HG03565 (cell line): ENCODE data around the gene CFAP61.
"Not testable (repeated sequence)": the region's sequence is repeated elsewhere in the genome, so short reads cannot be mapped to it uniquely, and the experiment has no call there.

Source experiments
- ATAC-seq: cut with Tn5 transposase; IDR thresholded peaks from one replicate; pipeline ENCODE4 v1.9.1; 2021; ENCODE audit warnings: mild to moderate bottlenecking, moderate library complexity; ENCODE audit not compliant: unreplicated experiment

The CFAP61 gene

DNA sequence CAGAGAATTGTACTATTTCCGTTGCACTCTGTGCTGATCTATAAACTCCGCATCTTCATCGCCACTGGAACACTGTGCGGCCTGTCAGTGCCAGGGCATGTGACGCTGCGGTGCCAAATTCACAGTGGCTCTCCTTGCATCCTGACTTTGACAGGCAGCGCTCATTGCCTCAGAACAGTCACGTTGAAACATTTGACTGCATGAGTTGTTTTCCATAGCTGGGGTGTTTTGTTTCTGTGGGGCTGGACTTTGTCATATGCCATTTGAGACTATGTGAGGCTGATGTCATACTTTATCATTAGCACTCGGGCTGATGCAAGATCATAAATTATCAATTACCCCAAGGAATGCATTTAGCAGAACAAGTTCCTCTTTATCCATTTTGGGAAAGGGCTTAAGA, 32.7 kb downstream of the CFAP61 start:
- no peak for ATAC-seq

DNA sequence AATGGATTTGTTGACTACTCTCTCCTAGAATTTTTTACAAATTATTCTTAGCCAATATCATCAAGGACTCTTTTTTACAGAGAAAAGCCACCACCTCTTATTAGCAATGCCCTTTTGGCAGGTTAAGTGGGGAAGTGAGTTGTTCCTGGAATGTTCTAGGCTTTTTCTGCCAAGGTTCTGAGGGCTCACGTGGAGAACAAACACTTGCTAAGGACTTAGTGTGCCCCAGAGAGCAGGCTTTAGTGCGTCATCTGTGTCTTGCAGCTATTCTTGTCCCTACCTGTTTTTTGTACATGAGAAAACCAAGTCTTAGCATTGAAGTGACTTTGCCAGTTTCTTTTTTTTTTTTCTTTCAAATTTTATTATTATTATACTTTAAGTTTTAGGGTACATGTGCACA, 33.5 kb downstream of the CFAP61 start:
- ATAC-seq: no peak

DNA sequence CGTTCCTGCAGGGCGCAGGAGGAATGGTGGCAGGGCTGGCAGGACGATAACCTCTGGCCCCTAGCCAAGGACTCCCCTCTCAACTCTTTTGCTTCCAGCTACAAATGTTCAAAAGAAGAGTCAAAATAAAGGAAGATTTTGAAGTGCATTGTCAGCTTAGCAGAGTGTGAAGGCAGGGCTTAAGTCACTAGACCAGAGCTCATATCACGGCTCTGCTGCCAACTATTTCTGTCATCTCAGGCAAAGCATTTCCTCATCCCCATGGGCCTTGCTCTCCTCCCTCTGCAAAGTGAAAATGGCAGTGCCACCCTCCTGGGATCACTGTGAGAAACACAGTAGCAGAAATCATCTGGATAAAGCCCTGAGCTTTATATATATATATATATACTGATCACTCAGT, 36.7 kb downstream of the CFAP61 start:
- no peak for ATAC-seq

DNA sequence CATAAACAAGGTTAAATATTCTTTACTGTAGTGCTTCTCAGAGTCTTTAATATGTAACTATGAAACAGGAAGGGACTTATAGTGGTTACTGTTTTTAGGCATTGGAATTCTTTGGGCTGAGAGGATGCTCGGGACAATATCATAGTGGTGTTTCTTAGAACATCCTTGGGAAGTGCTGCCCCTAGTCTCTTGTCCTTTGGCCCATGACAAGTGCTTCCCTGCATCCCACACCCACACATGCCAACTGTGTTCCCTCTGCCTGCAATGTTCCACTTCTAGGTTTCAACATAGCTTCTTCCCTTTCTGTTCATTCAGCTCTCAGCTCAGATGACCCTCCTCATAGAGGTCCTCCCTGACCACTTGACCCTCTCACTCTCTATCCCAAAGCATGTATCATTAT, 37.6 kb downstream of the CFAP61 start:
- no peak for ATAC-seq

DNA sequence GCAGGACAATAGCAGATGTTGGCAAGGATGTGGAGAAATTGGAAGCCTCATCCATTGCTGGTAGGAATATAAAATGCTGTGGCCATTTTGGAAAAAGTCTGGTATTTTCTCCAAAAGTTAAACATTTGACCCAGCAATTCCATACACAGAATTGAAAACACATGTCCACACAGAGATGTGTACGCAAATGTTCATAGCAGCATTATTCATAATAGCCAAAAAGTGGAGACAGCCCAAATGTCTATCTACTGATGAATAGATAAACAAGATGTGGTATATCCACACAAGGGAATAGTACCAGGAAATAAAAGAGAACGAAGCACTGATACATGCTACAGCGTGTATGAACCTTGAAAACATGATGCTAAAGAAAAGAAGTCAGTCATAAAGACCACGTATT, 40.5 kb downstream of the CFAP61 start:
- ATAC-seq: no peak

DNA sequence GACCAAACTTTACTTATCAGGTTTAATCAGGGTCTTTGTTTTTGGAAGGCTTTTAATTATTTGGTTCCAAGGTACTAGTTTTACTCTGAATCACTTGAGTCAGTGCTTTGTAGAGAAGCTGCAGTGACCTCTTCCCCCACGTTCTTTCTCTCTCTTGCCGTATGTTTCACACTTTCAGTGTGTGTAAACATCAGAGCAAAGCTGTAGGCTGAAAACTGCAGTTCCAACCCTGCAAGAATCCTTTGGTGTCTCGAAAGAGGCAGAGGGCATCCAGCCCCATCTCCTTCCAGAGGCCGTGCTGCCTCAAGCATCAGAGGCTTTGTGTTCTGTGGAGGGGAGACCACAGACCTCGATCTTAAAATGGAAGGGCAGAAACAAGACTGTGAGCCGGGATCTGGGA, 42.1 kb downstream of the CFAP61 start:
- no peak for ATAC-seq

DNA sequence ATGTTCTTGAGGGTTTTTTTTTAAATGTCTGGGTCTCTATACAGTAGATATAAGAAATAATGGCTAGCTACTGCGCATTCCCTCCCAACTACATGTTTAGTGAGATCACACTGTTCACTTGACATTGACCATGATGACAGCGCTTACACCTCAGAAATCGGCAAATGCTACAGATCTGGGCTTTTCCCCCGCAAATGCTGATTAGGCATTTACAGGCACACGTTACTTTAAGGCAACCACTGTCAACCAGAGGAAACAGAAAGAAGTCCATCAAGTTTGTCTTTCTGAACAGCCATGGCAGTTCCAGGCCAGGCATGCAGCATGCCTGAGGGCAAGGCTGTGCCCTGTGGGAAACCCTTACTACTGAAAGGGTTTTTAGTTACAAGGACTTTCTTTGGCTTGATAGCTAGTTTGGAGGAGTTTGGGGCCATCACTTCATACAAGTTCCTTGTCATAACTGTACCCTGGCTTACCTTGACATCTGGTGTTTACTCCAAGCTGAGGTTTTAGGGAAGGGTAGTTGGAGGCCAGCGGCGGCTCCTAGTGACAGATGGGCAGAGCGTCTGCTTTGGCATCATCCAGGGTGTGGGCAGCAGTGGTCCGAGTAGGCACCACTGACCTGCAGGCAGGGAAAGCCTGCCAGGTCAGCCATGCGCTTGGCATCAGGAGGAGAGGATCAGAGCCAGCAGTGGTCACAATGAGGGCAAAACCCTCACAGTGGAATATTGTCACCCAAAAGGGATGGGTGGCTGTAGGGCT, 43.0 kb downstream of the CFAP61 start:
- no peak for ATAC-seq

DNA sequence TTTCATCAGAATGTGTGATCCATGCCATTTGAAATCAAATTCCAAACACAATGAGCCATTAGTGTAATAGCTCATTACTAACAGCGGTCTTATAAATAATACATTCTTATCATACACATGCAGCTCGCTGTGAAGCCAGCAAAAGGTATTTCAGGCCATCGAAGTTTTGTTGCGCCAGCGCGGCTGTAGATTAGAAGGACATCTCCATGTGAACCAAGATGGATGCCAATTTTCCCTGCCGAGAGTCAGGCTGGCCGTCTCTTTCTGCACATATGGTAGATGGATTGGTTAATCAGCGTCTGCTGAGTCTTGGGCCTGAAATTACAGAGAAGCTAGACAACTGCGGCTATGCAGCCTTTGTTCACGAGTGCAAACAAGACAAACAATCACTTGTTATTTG, 44.1 kb downstream of the CFAP61 start:
- ATAC-seq: no peak

DNA sequence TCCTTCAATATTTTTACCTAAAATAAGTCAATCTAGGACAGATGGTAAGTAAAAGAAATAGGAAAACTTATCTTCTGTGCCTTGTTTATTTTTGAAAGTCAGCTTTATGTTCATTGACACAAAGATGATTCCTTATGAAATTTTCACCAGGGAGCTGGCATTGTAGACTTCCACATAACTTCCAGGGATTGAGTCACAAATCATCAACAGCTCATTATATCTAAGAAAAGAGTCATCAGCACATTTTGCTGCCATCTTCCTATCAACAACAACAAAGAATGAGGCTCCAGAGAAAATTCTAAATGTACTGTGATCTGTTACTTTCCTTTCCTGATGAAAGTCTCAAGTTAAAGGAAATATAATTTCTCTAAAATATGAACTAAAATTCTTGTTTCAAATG, 48.5 kb downstream of the CFAP61 start:
- ATAC-seq: no peak

DNA sequence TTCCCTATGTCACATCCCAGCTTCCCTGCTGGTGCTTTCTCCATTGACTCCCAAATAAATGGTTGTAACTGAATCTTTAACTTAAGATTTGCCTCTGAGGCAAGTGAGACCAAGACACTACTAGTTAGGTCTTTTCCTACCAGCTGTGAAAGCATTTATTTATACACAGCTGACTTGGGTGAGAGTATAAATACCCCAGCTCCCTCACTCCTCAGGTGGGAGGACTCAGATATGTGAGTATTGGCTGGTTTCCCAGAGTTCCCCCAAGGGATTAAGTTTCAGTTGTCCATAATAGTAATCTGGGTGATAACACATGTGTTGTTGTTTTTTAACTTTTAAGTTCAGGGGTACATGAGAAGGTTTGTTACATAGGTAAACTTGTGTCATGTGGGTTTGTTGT, 49.8 kb downstream of the CFAP61 start:
- ATAC-seq: no peak

DNA sequence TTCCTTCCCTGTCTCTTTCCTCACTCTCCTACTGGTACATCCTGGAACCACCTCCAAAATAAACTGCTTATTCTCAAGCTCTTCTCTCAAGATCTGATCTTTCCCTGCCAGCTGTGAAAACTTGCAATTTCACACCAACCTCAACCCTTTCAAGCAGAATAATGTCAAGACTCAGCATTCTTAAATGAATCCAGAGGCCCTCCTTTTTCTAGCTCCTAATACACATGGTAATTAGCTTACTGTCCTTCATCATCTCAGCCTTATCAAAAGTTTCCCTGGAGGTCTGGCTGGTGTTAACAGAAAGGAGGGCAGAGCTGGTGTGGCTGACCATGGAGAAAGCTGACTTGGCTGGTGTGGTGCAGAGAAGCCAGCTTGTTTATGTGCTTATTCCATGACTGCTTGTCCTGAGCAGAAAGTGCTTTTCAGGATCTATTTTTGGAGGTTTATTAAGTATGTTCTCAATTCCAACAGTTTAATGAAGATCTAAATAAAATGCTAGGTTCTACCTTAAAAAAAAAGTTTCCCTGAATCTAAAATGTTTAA, 50.5 kb downstream of the CFAP61 start:
- ATAC-seq: no peak

DNA sequence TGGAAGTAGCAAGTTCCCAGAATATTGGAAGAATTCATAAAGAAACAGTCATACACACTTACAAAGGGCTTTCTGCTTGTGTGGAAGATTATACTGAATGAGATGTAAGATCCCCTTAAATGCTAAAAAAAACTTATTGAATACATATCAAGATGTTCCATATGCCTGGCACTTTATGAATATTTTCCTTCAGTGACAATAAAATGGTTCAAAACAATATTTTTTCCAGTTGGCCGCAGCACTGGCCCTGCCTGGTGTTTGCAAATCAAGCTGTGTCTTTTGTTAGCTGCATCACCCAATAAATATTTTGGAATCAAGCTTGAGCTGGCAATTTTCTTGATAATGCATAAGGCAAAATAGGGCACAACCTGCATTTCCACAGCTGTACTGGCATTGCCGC, 51.2 kb downstream of the CFAP61 start:
- no peak for ATAC-seq

DNA sequence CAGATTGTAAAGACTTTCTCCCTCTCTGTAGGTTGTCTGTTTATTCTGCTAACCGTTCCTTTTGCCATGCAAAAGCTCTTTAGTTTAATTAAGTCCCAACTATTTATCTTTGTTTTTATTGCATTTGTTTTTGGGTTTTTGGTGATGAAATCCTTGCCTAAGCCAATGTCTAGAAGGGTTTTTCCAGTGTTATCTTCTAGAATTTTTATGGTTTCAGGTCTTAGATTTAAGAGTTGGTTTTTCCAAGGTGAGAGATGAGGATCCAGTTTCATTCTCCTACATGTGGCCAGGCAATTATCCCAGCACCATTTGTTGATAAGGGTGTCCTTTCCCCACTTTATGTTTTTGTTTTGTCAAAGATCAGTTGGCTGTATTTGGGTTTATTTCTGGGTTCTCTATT, 70.9 kb downstream of the CFAP61 start:
- ATAC-seq: not testable (repeated sequence)

DNA sequence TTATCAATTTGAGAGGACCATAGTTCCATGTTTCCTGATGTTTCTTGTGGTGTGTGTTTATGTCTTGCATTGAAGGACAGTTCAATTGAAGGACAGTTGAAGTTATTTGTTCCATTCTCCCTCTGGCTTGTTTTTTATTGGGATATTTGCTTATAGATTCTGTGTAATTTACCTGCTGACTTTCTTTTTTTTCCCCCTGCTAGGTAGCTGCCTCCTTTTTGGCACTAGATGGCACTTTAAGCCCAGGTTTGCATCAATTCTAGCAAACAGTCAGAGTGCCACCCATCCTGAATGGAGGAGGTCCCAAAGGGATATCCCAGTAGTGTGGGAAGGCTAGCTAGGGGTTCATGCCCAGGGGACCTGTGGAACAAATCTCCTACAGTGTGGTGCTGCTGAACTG, 78.1 kb downstream of the CFAP61 start:
- no peak for ATAC-seq

DNA sequence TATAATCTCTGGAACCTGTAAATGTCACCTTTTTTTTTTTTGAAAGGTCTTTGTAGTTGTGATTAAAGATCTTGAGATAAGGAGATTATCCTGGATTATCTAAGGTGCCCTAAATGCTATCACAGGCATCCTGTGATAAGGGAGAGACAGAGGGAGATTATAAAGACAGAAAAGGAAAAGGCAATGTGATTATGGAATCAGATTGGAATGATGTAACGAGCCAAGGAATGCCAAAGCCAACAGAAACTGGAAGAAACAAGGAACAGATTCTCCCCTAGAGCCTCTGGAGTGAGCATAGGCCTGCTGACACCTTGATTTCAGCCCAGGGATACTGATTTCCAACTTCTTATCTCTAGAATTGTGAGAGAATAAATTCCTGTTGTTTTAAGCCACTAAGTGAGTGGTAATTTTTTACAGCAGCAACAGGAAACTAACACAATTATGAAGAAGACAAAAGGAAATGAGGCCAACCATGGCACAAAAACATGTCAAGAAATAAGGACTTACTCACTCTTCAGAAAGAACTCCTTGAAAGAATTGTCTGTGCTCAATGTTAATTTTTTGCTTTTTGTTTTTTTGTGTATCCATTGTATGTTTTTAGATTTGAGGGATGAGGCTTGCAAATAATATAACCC, 82.7 kb downstream of the CFAP61 start:
- no peak for ATAC-seq

DNA sequence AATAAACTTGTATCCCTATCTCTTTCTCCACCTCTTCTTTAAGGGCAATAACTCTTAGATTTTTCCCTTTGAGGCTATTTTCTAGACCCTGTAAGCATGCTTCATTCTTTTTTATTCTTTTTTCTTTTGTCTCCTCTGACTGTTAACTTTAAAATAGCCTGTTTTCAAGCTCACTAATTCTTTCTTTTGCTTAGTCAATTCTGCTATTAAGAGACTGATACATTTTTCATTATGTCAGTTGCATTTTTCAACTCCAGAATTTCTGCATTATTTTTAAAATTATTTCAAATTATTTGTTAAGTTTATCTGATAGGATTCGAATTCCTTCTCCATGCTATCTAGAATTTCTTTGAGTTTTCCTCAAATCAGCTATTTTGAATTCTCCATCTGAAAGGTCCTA, 84.0 kb downstream of the CFAP61 start:
- no peak for ATAC-seq

DNA sequence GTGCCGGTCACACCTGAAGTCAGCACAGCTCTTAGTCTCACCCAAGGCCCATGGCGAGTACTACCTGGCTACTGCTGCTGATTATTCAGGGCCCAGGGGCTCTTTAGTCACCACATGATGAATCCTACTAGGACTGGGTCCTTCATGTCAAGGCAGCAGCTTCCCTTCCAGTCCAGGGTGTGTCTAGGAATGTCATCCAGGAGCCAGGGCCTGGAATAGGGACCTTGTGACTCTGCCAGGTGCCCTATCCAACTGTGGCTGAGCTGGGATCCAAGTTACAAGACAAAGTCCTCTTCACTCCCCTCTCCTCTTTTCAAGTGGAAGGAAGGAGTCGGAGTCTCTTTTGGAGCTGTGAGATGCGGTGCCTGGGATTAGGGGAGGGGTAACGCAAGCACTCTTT, 85.5 kb downstream of the CFAP61 start:
- ATAC-seq: no peak

DNA sequence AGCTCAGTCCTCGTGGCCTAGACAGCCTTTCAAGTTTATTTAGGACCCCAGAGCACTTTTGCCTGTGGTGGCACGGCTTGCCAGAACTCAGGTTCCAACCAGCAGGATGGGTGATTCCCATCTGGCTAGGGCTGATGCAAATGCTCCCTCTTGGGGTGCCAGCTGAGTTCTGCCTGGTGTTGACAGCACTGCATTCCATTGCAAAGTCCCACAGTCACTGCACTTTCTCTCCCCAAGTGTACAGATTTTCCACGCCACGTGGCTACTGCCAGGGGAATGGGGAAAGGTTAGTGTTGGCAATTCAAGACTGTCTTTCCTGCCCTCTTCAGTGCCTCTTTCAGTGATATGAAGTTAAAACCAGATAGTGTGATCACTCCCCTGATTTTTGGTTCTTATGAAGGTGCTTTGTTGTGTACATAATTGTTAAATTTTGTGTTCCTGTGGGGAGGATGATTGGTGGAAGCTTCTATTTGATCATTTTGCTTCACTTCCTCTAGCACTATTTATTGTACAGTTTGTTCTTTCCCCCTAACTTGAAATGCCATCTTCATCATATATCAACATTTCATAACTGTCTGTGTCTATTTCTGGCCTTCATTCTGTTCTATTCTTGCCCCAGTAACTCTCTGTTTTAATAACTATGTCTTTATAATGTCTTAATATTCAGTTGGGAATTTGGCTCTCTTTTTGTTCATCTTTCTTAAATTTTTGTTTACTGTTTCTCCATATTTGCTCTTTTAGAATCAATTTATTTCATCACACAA, 86.2 kb downstream of the CFAP61 start:
- ATAC-seq: no peak

DNA sequence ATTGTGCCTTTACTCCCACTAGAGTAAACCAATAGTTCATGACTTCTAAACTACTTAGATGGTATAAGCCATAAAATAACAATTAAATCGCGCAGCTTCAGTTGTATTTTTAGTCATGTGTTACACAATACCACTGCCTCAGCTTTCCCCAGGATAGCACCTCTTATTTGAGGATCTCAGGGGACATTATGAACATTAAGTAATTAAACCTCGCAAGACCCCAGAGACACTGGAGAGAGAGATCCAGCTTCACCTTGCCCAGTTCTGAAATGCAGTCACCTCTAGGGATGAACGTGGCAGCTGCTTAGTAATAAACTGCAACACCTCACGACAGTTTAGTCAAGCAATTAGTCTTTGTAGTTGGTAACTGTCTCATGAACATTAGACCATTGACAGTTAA, 87.1 kb downstream of the CFAP61 start:
- ATAC-seq: no peak

DNA sequence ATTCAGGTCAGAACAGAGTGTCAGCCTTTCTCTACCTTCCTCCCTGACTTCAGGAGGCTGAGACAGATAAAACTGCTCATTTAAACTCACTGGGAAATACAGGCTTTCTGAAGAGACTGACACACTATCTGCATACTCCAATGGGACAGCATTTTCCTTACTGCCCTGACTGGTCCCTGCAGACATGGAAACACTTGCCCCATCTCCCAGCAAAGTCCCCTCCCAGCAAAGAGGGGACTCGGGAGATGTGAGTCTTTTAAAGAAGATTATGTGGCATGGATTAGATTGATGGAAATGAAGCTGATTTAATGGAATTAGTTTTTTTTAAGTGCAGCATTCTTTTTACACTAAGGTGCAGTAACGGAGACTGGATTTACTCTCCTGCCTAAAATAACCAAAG, 90.8 kb downstream of the CFAP61 start:
- ATAC-seq: no peak

DNA sequence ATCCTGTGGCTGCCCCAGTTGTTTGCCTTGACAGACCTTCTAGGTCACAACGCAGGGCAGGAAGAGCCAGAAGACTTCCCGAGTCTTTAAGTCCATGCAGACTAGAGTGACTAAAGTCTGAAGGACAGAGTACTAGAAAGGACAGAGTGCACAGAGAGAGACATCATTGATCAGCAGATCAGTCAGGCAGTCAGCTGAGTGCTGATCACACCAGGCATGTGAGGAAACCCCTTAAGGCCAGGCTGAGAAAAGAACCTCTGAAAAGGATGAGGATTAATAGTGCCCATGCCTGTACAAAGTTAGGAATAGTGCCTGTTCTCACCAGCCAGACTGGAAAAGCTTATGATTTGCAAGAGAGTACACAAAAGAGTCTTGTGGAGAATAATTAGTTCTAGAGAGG, 91.3 kb downstream of the CFAP61 start:
- no peak for ATAC-seq

DNA sequence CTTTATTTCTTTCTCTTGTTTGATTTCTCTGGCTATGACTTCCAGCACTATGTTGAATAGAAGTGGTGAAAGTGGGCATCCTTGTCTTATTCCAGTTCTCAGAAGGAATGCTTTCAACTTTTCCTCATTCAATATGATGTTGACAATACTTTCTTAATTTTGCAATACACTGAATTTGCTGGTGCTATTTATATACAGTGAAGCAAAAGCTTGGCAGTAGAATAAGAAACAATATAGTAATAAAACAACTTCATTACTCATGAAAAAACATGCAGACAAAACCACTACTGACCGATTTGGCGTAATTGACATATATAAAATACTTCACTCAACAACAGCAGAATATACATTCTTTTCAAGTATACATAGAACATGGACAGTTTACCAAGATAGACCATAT, 96.4 kb downstream of the CFAP61 start:
- no peak for ATAC-seq
